Measurements from ENCODE around the gene EEIG1. TPM values are rescaled to one million over a fixed set of nuclear protein-coding genes. Genes with fewer than 3 reads are reported as not detected.

EEIG1 gene
- total RNA-seq, 1 donor = 20.6 TPM

- peaks cover 70% of the 10 kb centered on the region for H4K20me1 ChIP-seq (ENCODE audit: insufficient read depth, low read length)
- H3K27me3 ChIP-seq (ENCODE audit: insufficient read depth, low read length) = no peaks in the 10 kb centered on the region
- no peaks in the 10 kb centered on the region for H3K36me3 ChIP-seq (ENCODE audit: insufficient read depth, low read length)
- no peak overlapping the region for H2AFZ ChIP-seq (ENCODE audit: low read length)
- H3K27ac ChIP-seq (ENCODE audit: low read depth, low read length) = peak overlapping the region; percentile 40
- TF ChIP-seq CTCF (IDR thresholded peaks at IDR 0.05; ENCODE audit: extremely low read depth, low read depth, low read length) = no peak
- peak overlapping the region; percentile 45 for H3K4me3 ChIP-seq (ENCODE audit: insufficient read depth, low read length)
- H3K79me2 ChIP-seq (ENCODE audit: insufficient read depth, low read length) = peaks cover 74% of the 10 kb centered on the region
- no peaks in the 10 kb centered on the region for H3K9me3 ChIP-seq (ENCODE audit: low read depth, low read length)
- peaks cover 50% of the 10 kb centered on the region for H3K4me1 ChIP-seq (ENCODE audit: insufficient read depth, low read length)
- DNase-seq (ENCODE audit: insufficient read length, low spot score, missing footprints) = peak; percentile 98
- peak overlapping the region; percentile 97 for H3K4me2 ChIP-seq (ENCODE audit: insufficient read depth, low read length)
Measured at GRCh38 chr9:127977884-127978647, 2.7 kb downstream of the EEIG1 start.

GRCh38 chr9:127977009-127977883, 3.5 kb downstream of the EEIG1 start:
- no peaks in the 10 kb centered on the region for H3K9me3 ChIP-seq (ENCODE audit: low read depth, low read length)
- H3K36me3 ChIP-seq (ENCODE audit: insufficient read depth, low read length) = no peaks in the 10 kb centered on the region
- peak overlapping the region; percentile 40 for H3K27ac ChIP-seq (ENCODE audit: low read depth, low read length)
- TF ChIP-seq CTCF (IDR thresholded peaks at IDR 0.05; ENCODE audit: extremely low read depth, low read depth, low read length) = no peak
- peaks cover 77% of the 10 kb centered on the region for H4K20me1 ChIP-seq (ENCODE audit: insufficient read depth, low read length)
- peak; percentile 22 for DNase-seq (ENCODE audit: insufficient read length, low spot score, missing footprints)
- H3K4me1 ChIP-seq (ENCODE audit: insufficient read depth, low read length) = peaks cover 50% of the 10 kb centered on the region
- H3K4me3 ChIP-seq (ENCODE audit: insufficient read depth, low read length) = peak overlapping the region; percentile 45
- peak overlapping the region; percentile 97 for H3K4me2 ChIP-seq (ENCODE audit: insufficient read depth, low read length)
- peaks cover 82% of the 10 kb centered on the region for H3K79me2 ChIP-seq (ENCODE audit: insufficient read depth, low read length)
- no peak overlapping the region for H2AFZ ChIP-seq (ENCODE audit: low read length)
- H3K27me3 ChIP-seq (ENCODE audit: insufficient read depth, low read length) = no peaks in the 10 kb centered on the region

- Histone ChIP-seq H3K4me2 (ENCODE audit: insufficient read depth, low read length) (no peak overlapping the region), H4K20me1 (ENCODE audit: insufficient read depth, low read length) (peaks cover 85% of the 10 kb centered on the region), H3K27ac (ENCODE audit: low read depth, low read length) (no peak overlapping the region), H3K36me3 (ENCODE audit: insufficient read depth, low read length) (no peaks in the 10 kb centered on the region), H3K4me3 (ENCODE audit: insufficient read depth, low read length) (no peak overlapping the region), H3K9me3 (ENCODE audit: low read depth, low read length) (no peaks in the 10 kb centered on the region), H2AFZ (ENCODE audit: low read length) (no peak overlapping the region), H3K4me1 (ENCODE audit: insufficient read depth, low read length) (peaks cover 47% of the 10 kb centered on the region), H3K79me2 (ENCODE audit: insufficient read depth, low read length) (peaks cover 90% of the 10 kb centered on the region), H3K27me3 (ENCODE audit: insufficient read depth, low read length) (no peaks in the 10 kb centered on the region)
- no peak for TF ChIP-seq CTCF (IDR thresholded peaks at IDR 0.05; ENCODE audit: extremely low read depth, low read depth, low read length)
- DNase-seq (ENCODE audit: insufficient read length, low spot score, missing footprints) = peak; percentile 22
Measured at GRCh38 chr9:127976498-127976897, 4.3 kb downstream of the EEIG1 start.
